Type B pancreatic cell (in vitro differentiated cells): ENCODE data around the gene ARPIN. TPM values are rescaled to one million over a fixed set of nuclear protein-coding genes. Genes with fewer than 3 reads are reported as not detected.

Experiments
- DNase-seq: peaks from one replicate; pipeline ENCODE4 v3.0.0; 2021; ENCODE audit warnings: mixed read lengths; ENCODE audit not compliant: unreplicated experiment; ENCODE audit errors: extremely low spot score
- H3K27ac Mint-ChIP-seq: 2 replicates; pipeline ENCODE4 v1.8.0; 2021; ENCODE audit warnings: mild to moderate bottlenecking, mixed read lengths
- H3K27me3 Mint-ChIP-seq: 2 replicates; pipeline ENCODE4 v1.8.0; 2021; ENCODE audit warnings: mixed read lengths
- H3K36me3 Mint-ChIP-seq: 2 replicates; pipeline ENCODE4 v1.8.0; 2021; ENCODE audit warnings: mixed read lengths
- H3K4me1 Mint-ChIP-seq: one replicate; pipeline ENCODE4 v1.8.0; 2021; ENCODE audit warnings: mixed read lengths; ENCODE audit not compliant: unreplicated experiment
- H3K4me3 Mint-ChIP-seq: 2 replicates; pipeline ENCODE4 v1.8.0; 2021; ENCODE audit warnings: mild to moderate bottlenecking, mixed read lengths
- H3K9me3 Mint-ChIP-seq: 2 replicates; pipeline ENCODE4 v1.8.0; 2021; ENCODE audit warnings: mixed read lengths
- microRNA-seq: library from miRNA; unstranded; fragments of <30 nt; microRNA quantifications from one replicate; pipeline ENCODE4, GENCODE V29; 2020
- total RNA-seq: library from RNA; stranded (reverse); gene quantifications from 2 replicates; pipeline ENCODE4 v1.2.1, GENCODE V29; 2021; ENCODE audit warnings: low replicate concordance
- TF ChIP-seq, protein P1 (sequence below): fragments of 200-600 bp; sonication (generic); conservative IDR thresholded peaks from 2 replicates; pipeline ENCODE4 v1.5.0; 2021; ENCODE audit warnings: antibody characterized with exemption, mild to moderate bottlenecking

ARPIN gene
- total RNA-seq, 1 donor from 2014 or later, result 22.7 TPM

DNA sequence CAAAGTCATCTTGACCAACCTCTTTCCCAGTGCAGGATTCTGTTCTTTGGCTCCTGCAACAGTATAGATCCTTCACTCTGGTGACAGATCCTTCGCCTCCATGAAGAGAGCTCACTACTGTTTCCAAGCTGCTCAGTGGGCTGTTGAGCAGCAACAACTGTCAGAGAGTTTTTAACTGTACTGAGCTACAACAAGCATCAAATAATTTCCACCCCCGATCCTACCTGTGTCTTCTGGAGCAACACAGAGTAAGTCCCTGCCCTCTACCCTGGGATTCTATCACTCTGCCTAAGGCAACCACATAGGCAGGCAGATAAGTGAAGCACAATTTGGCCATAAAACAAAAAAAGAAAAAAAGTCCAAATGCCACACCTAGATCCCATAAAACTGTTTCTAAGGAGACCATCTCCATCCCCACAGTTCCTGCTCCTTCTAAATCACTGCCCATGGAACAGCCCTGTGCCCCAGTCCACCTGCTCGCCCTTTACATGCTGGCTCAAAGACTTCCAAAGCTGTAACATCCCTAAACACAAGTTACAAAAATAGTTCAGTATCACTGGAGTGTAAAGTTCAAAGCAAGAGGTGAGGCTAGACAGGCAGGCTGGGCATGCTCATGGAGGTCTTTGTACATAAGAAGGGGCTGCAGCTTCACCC lies 60.3 kb downstream of the ARPIN start:
- H3K36me3 Mint-ChIP-seq, result peaks cover 42% of the 10 kb centered on the region
- TF ChIP-seq, protein P1, sequence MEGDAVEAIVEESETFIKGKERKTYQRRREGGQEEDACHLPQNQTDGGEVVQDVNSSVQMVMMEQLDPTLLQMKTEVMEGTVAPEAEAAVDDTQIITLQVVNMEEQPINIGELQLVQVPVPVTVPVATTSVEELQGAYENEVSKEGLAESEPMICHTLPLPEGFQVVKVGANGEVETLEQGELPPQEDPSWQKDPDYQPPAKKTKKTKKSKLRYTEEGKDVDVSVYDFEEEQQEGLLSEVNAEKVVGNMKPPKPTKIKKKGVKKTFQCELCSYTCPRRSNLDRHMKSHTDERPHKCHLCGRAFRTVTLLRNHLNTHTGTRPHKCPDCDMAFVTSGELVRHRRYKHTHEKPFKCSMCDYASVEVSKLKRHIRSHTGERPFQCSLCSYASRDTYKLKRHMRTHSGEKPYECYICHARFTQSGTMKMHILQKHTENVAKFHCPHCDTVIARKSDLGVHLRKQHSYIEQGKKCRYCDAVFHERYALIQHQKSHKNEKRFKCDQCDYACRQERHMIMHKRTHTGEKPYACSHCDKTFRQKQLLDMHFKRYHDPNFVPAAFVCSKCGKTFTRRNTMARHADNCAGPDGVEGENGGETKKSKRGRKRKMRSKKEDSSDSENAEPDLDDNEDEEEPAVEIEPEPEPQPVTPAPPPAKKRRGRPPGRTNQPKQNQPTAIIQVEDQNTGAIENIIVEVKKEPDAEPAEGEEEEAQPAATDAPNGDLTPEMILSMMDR, result no peak
- peak overlapping the region; percentile 35 for H3K4me3 Mint-ChIP-seq
- H3K9me3 Mint-ChIP-seq, result no peaks in the 10 kb centered on the region
- no peaks in the 10 kb centered on the region for H3K4me1 Mint-ChIP-seq
- peak overlapping the region; percentile 73 for H3K27ac Mint-ChIP-seq
- DNase-seq, result no peak
- no peaks in the 10 kb centered on the region for H3K27me3 Mint-ChIP-seq

DNA sequence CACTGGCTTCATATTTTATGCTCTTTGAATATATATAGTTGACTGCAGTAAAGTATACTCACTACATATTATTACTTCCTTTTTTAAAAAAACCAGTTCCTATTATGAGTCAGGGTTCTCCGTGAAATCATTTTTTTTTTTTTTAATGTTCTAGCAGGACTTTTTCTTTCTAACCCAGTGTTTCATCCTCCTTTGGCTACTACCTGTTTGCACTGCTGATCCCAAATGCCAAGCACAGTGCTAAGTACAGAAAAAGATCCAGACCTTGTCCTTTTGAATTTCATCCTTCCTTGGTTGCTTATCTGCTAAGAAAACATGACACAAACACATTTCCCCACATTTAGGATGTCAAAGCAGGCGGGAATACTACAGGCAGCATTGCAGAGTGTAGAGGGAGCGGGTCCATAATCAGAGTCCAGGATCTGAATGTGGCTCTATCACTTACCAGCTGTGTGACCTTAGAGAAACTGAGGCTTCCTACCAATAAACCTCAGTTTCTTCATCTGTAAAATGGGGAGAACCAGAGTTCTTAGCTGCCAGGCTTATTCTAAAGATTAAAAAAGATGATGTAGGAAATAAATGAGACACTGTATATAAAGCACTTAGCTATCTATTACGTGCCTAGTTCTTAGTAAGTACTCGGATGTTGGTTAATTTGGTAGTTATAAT lies 60.9 kb downstream of the ARPIN start:
- Mint-ChIP-seq H3K4me3 (no peak overlapping the region), H3K36me3 (peaks cover 41% of the 10 kb centered on the region), H3K27me3 (no peaks in the 10 kb centered on the region), H3K27ac (no peak overlapping the region), H3K4me1 (no peaks in the 10 kb centered on the region), H3K9me3 (no peaks in the 10 kb centered on the region)
- TF ChIP-seq, protein P1, result no peak
- DNase-seq, result no peak

DNA sequence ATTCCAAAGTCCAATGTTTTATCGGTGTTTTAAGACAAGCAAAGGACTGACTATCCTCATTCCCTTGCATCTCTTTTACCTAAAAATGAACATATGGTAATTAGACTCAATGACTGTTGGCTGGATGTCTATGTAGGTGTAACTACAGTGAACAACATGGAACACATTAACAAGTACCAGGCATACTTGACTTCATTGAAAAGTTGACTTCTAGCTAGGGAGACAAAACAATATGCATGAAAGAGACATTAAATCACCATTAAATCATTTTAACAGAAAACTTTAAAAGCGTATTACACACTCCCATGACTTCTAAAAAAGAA lies 63.8 kb downstream of the ARPIN start:
- TF ChIP-seq, protein P1, result no peak
- DNase-seq, result no peak
- Mint-ChIP-seq H3K9me3 (no peaks in the 10 kb centered on the region), H3K4me1 (no peaks in the 10 kb centered on the region), H3K27me3 (no peaks in the 10 kb centered on the region), H3K4me3 (no peak overlapping the region), H3K36me3 (peaks cover 45% of the 10 kb centered on the region), H3K27ac (no peak overlapping the region)

- peaks cover 35% of the 10 kb centered on the region for H3K36me3 Mint-ChIP-seq
These were observed 65.7 kb downstream of the ARPIN start for GRCh38 chr15:89847101-89847500.

GRCh38 chr15:89845305-89845893 lies 67.4 kb downstream of the ARPIN start:
- peak overlapping the region; percentile 62 for H3K27ac Mint-ChIP-seq
- H3K36me3 Mint-ChIP-seq, result peaks cover 39% of the 10 kb centered on the region
- H3K27me3 Mint-ChIP-seq, result no peaks in the 10 kb centered on the region
- TF ChIP-seq, protein P1, result no peak
- H3K4me1 Mint-ChIP-seq, result no peaks in the 10 kb centered on the region
- H3K4me3 Mint-ChIP-seq, result no peak overlapping the region
- no peaks in the 10 kb centered on the region for H3K9me3 Mint-ChIP-seq
- no peak for DNase-seq

More at GRCh38 chr15:89847101-89847500, 65.7 kb downstream of the ARPIN start:
- Mint-ChIP-seq H3K9me3 (no peaks in the 10 kb centered on the region), H3K4me3 (no peak overlapping the region), H3K27ac (no peak overlapping the region), H3K27me3 (no peaks in the 10 kb centered on the region), H3K4me1 (no peaks in the 10 kb centered on the region)
- TF ChIP-seq, protein P1, result no peak
- DNase-seq, result no peak

Small RNA genes within 50 kb of the gene (microRNA-seq; reads per million reads assigned to microRNA genes)
- gene MIR5009, result not detected
- gene MIR5094, result not detected

Other genes with a start within 250 kb of the ARPIN start
- 0.55 and 0.58 TPM in 2 replicates for gene PLIN1, start 233.6 kb downstream of the ARPIN start, total RNA-seq
- gene PEX11A, start 222.2 kb downstream of the ARPIN start, total RNA-seq, result 8.5 and 8.8 TPM in 2 replicates
- gene WDR93, start 222.1 kb downstream of the ARPIN start, total RNA-seq, result 0.29 and 1.5 TPM in 2 replicates
- 2.1 and 2.2 TPM in 2 replicates for gene MESP1, start 161.7 kb downstream of the ARPIN start, total RNA-seq
- gene MESP2, start 136.6 kb downstream of the ARPIN start, total RNA-seq, result not detected in 2 replicates
- gene ANPEP, start 98.1 kb downstream of the ARPIN start, total RNA-seq, result 56.3 and 206 TPM in 2 replicates
- gene AP3S2, start 19.0 kb downstream of the ARPIN start, total RNA-seq, result 22.9 and 32.2 TPM in 2 replicates
- 34.7 and 47.2 TPM in 2 replicates for gene ZNF710, start 88.4 kb upstream of the ARPIN start, total RNA-seq
- gene IDH2, start 189.5 kb upstream of the ARPIN start, total RNA-seq, result 225 and 247 TPM in 2 replicates